HepG2 (cell line): Measurements from ENCODE around the gene DOK7. TPM values are rescaled to one million over a fixed set of nuclear protein-coding genes. Genes with fewer than 3 reads are reported as not detected.

Experiments used
- ATAC-seq: fragments of 200-7000 bp; cut with Tn5 transposase; 3 replicates; pipeline ENCODE4 v1.9.1; 2020; ENCODE audit warnings: mild to moderate bottlenecking, moderate library complexity
- BruUV-seq: library from RNA; stranded (reverse); fragments of 400-500 nt; replicated peaks from 2 replicates; lab custom pipeline; 2021; lab: Mats Ljungman, UMichigan
- CTCF ChIA-PET: fragments of 300-600 bp; formaldehyde crosslinking; extraction: SDS; loops from one replicate; lab custom pipeline; 2021; ENCODE audit warnings: low total read pairs, inconsistent platforms, low intra/inter-chr PET ratio; lab: Yijun Ruan, JAX
- POLR2A ChIA-PET: fragments of 350-600 bp; sonication (Branson Sonifier 250); formaldehyde crosslinking; loops from one replicate; lab custom pipeline; 2020; ENCODE audit warnings: antibody characterized with exemption, inconsistent platforms; lab: Yijun Ruan, JAX
- DNase-seq: peaks from one replicate; pipeline ENCODE4 v3.0.0-alpha.2; 2015; ENCODE audit warnings: low spot score
- FAIRE-seq: peaks from 3 replicates; lab custom pipeline; 2011; peaks lifted over from hg19 to GRCh38; lab: Jason Lieb, UNC
- H2AFZ ChIP-seq: one replicate; pipeline ENCODE4 v1.6.1; 2011; ENCODE audit warnings: low read length, inconsistent platforms
- H3K27ac ChIP-seq: fragments of 300-600 bp; 3 replicates; pipeline ENCODE4 v1.8.0; 2011; ENCODE audit warnings: mixed run types, mild to moderate bottlenecking, mixed read lengths, low read length, inconsistent platforms; ENCODE audit not compliant: insufficient read depth; ENCODE audit errors: extremely low read length
- H3K27me3 ChIP-seq, 2 experiments: fragments of 200-600 bp in 1 of 2; 2 replicates in 1 of 2; 3 replicates in 1 of 2; pipeline versions ENCODE4 v1.6.0 to v1.8.0; 2011; ENCODE audit warnings: low read length in 2 of 2, mild to moderate bottlenecking in 2 of 2, moderate library complexity in 2 of 2, inconsistent platforms in 1 of 2; ENCODE audit not compliant: insufficient read depth in 2 of 2, control insufficient read depth in 1 of 2
- H3K36me3 ChIP-seq, 2 experiments: fragments of 200-600 bp in 1 of 2; replicated peaks in 1 of 2; 2 replicates in 1 of 2; 3 replicates in 1 of 2; pipeline versions ENCODE4 v1.5.1 to v1.8.0; 2011; ENCODE audit warnings: low read length in 2 of 2, inconsistent platforms in 1 of 2; ENCODE audit not compliant: insufficient read depth in 2 of 2, control insufficient read depth in 1 of 2
- H3K4me1 ChIP-seq: 2 replicates; pipeline ENCODE4 v1.5.1; 2012; ENCODE audit warnings: low read length, inconsistent platforms; ENCODE audit not compliant: insufficient read depth
- H3K4me2 ChIP-seq: 2 replicates; pipeline ENCODE4 v1.6.0; 2011; ENCODE audit warnings: low read depth, low read length, inconsistent platforms
- H3K4me3 ChIP-seq, 3 experiments: fragments of 200-600 bp in 1 of 3; sonication (generic), shearing (Covaris generic) in 1 of 3; replicated peaks in 1 of 3; 2 replicates each; pipeline ENCODE4 v1.5.1; 2011 to 2016; ENCODE audit warnings: low read length in 3 of 3, inconsistent platforms in 2 of 3, low read depth in 2 of 3, mild to moderate bottlenecking in 2 of 3, control low read depth in 1 of 3, mixed read lengths in 1 of 3; ENCODE audit not compliant: insufficient read depth in 1 of 3
- H3K79me2 ChIP-seq: one replicate; pipeline ENCODE4 v1.6.1; 2011; ENCODE audit warnings: low read length, inconsistent platforms; ENCODE audit not compliant: insufficient read depth
- H3K9ac ChIP-seq: 2 replicates; pipeline ENCODE4 v1.6.0; 2011; ENCODE audit warnings: mild to moderate bottlenecking, low read depth, low read length, inconsistent platforms; ENCODE audit not compliant: insufficient read depth
- H3K9me3 ChIP-seq: 2 replicates; pipeline ENCODE4 v1.5.1; 2012; ENCODE audit warnings: mild to moderate bottlenecking, low read length
- H4K20me1 ChIP-seq: 2 replicates; pipeline ENCODE4 v1.6.0; 2011; ENCODE audit warnings: inconsistent platforms, mild to moderate bottlenecking, low read length, moderate library complexity; ENCODE audit not compliant: insufficient read depth
- ATF4 ChIP-seq, 2 experiments: fragments of 450-650 bp in 1 of 2; sonication (generic) in 1 of 2; formaldehyde crosslinking; IDR thresholded peaks; 2 replicates each; pipeline versions ENCODE4 v1.5.0 to v1.8.0; 2020 to 2022; ENCODE audit warnings: mild to moderate bottlenecking in 1 of 2, missing genetic modification reagents in 1 of 2
- CENPBD1 ChIP-seq: sonication (generic); formaldehyde crosslinking; IDR thresholded peaks from 2 replicates; pipeline ENCODE4 v1.8.0; 2022; ENCODE audit warnings: missing genetic modification reagents, low read depth, mild to moderate bottlenecking, borderline replicate concordance
- HNRNPL ChIP-seq: fragments of 200-400 bp; formaldehyde crosslinking; IDR thresholded peaks from 2 replicates; pipeline ENCODE4 v1.6.1; 2017; ENCODE audit warnings: mild to moderate bottlenecking, low read depth, low read length
- KDM3A ChIP-seq: IDR thresholded peaks from 2 replicates; pipeline ENCODE4 v1.6.1; 2018; ENCODE audit warnings: low read depth, missing compliant biosample characterization
- MLXIP ChIP-seq: sonication (generic); formaldehyde crosslinking; IDR thresholded peaks from 2 replicates; pipeline ENCODE4 v1.9.0; 2021; ENCODE audit warnings: missing genetic modification reagents, borderline replicate concordance
- NFIC ChIP-seq: IDR thresholded peaks from 2 replicates; pipeline ENCODE4 v1.6.1; 2012; ENCODE audit warnings: mild to moderate bottlenecking, low read length, inconsistent platforms
- SRSF9 ChIP-seq: fragments of 200-400 bp; formaldehyde crosslinking; IDR thresholded peaks from 2 replicates; pipeline ENCODE4 v1.6.1; 2018; ENCODE audit warnings: borderline replicate concordance, mild to moderate bottlenecking, low read depth, low read length; ENCODE audit not compliant: insufficient read depth, poor library complexity, severe bottlenecking
- UBTF ChIP-seq: sonication (generic); formaldehyde crosslinking; IDR thresholded peaks from 2 replicates; pipeline ENCODE4 v1.4.0; 2020; ENCODE audit warnings: mild to moderate bottlenecking, missing genetic modification reagents
- ZNF24 ChIP-seq: fragments of 450-650 bp; IDR thresholded peaks from 2 replicates; pipeline ENCODE4 v1.6.1; 2017; ENCODE audit warnings: antibody characterized with exemption, mild to moderate bottlenecking
- ZNF580 ChIP-seq: IDR thresholded peaks from 2 replicates; pipeline ENCODE4 v1.6.1; 2016; ENCODE audit warnings: low read depth, borderline replicate concordance
- WGBS: methylation state at CpG from one replicate; pipeline ENCODE4 v1.1.6; 2017; ENCODE audit warnings: low lambda C conversion rate; 5-methylcytosine and 5-hydroxymethylcytosine counted together
- in situ Hi-C: cut with HindIII; loops from 2 replicates; pipeline ENCODE4 v1.10.0; 2017; ENCODE audit warnings: low pct_unique_long_range_greater_than_20kb; ENCODE audit not compliant: extremely low pct_ligation_motif_present
- intact Hi-C: fragments of 100-400 bp; cut with micrococcal nuclease; formaldehyde crosslinking; loops from one replicate; pipeline ENCODE4 v1.10.0; 2022; ENCODE audit not compliant: unreplicated experiment
- polyA plus RNA-seq, 8 experiments: library from polyadenylated mRNA; depleted of rRNA in 3 of 8; stranded (reverse) in 7 of 8; unstranded in 1 of 8; fragments of >200 nt; fragmentation: Illumina TruSeq in 4 of 8; extraction: Trizol in 4 of 8; gene quantifications; 2 replicates each; pipeline versions ENCODE4 v1.2.1 to v1.2.3, GENCODE V29; 2011 to 2016; ENCODE audit warnings: low read depth in 4 of 8, missing spikeins in 1 of 8, mixed read lengths in 1 of 8; ENCODE audit not compliant: insufficient read depth in 1 of 8
- total RNA-seq, 5 experiments: library from RNA; depleted of rRNA; stranded (reverse); fragments of >200 nt; fragmentation: Illumina TruSeq; extraction: Trizol; gene quantifications; 2 replicates each; pipeline ENCODE4 v1.2.3, GENCODE V29; 2016; ENCODE audit warnings: low read depth in 1 of 5

Gene DOK7
- total and polyA plus RNA-seq, 2 of the 13 experiments (the other 11 are each of a cell fraction or from before 2014, with no cell fraction given) = 0.03 to 0.07 TPM

GRCh38 chr4:3423952-3424351 is 39.2 kb upstream of the DOK7 start (continued):
- no peak for TF ChIP-seq HNRNPL

- Histone ChIP-seq H3K36me3 (peaks cover 11 to 51% of the 10 kb centered on the region in 2 experiments; a peak in 4 of 5 replicates), H3K4me3 (no peak overlapping the region), H3K9ac (no peak overlapping the region), H3K27ac (no peak overlapping the region), H3K27me3 (no peaks in the 10 kb centered on the region), H2AFZ (no peak overlapping the region), H3K4me1 (no peaks in the 10 kb centered on the region), H3K4me2 (no peak overlapping the region), H4K20me1 (no peaks in the 10 kb centered on the region)
- BruUV-seq = no TSS peak
- ChIA-PET POLR2A (no interaction called here), CTCF (no interaction called here)
- 97% methylated on average over 17 of the region's 20 CpGs for WGBS
- FAIRE-seq (no peak), ATAC-seq (no peak)
- TF ChIP-seq CENPBD1 (CRISPR knock-in tag) = no peak
- TF ChIP-seq MLXIP (CRISPR knock-in tag) = no peak
- no peak for TF ChIP-seq KDM3A (CRISPR knock-in tag)
- no peak for TF ChIP-seq NFIC
- TF ChIP-seq ZNF24 = no peak
- no peak for TF ChIP-seq SRSF9
- no peak for TF ChIP-seq UBTF (CRISPR knock-in tag)
- no peak for TF ChIP-seq ZNF580 (CRISPR knock-in tag)
- no peak for TF ChIP-seq ATF4 (CRISPR knock-in tag; IDR thresholded peaks at IDR 0.05)
- TF ChIP-seq, all 625 proteins: peak for 0
- Histone ChIP-seq H3K79me2 (no peaks in the 10 kb centered on the region), H3K9me3 (no peaks in the 10 kb centered on the region)
- in situ Hi-C loops (no loop called here), intact Hi-C loops (no loop called here)
- no peak for DNase-seq
Measured at GRCh38 chr4:3424522-3425095, 38.5 kb upstream of the DOK7 start.
